ENCODE data around the gene GJB4. TPM values are rescaled to one million over a fixed set of nuclear protein-coding genes. Genes with fewer than 3 reads are reported as not detected.

Gene GJB4
- total and polyA plus RNA-seq, 2 donors (not counting 1 experiment from before 2014, with no cell fraction given), result not detected

DNA sequence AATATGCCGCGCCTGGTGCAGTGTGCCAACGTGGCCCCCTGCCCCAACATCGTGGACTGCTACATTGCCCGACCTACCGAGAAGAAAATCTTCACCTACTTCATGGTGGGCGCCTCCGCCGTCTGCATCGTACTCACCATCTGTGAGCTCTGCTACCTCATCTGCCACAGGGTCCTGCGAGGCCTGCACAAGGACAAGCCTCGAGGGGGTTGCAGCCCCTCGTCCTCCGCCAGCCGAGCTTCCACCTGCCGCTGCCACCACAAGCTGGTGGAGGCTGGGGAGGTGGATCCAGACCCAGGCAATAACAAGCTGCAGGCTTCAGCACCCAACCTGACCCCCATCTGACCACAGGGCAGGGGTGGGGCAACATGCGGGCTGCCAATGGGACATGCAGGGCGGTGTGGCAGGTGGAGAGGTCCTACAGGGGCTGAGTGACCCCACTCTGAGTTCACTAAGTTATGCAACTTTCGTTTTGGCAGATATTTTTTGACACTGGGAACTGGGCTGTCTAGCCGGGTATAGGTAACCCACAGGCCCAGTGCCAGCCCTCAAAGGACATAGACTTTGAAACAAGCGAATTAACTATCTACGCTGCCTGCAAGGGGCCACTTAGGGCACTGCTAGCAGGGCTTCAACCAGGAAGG is 25.8 kb downstream of the GJB4 start:
- Mint-ChIP-seq H3K4me3 (no peak overlapping the region), H3K27ac (no peak overlapping the region), H3K9me3 (ENCODE audit: insufficient read depth) (no peaks in the 10 kb centered on the region), H3K27me3 (peaks cover 38% of the 10 kb centered on the region), H3K4me1 (peaks cover 13% of the 10 kb centered on the region)
- Histone ChIP-seq H2AFZ (ENCODE audit: insufficient read depth, low read depth, low read length, poor library complexity, severe bottlenecking) (no peak overlapping the region), H4K20me1 (ENCODE audit: control insufficient read depth, insufficient read depth, low read length, poor library complexity, severe bottlenecking) (no peaks in the 10 kb centered on the region), H3K27me3 (replicated peaks in 1 of 4; ENCODE audit: control extremely low read depth in 1 of 4, control insufficient read depth in 3 of 4, insufficient read depth in 4 of 4, low read length in 3 of 4) (peaks cover 0 to 33% (median 10%) of the 10 kb centered on the region in 4 experiments), H3K27ac (ENCODE audit: low read length in 2 of 2) (no peak overlapping the region), H3K4me3 (ENCODE audit: control extremely low read depth in 1 of 5, extremely low read depth in 1 of 5, insufficient read depth in 1 of 5, low read depth in 2 of 5, low read length in 4 of 5) (no peak overlapping the region), H3K79me2 (ENCODE audit: control insufficient read depth, insufficient read depth, low read length) (no peaks in the 10 kb centered on the region), H3K4me1 (ENCODE audit: control insufficient read depth in 2 of 2, insufficient read depth in 2 of 2, low read length in 2 of 2) (peaks cover 2 to 13% of the 10 kb centered on the region in 2 donors), H3K4me2 (replicated peaks; ENCODE audit: low read depth, low read length, poor library complexity, severe bottlenecking) (no peak overlapping the region), H3K9me3 (ENCODE audit: control extremely low read depth in 1 of 3, control insufficient read depth in 2 of 3, insufficient read depth in 1 of 3, low read length in 2 of 3) (no peaks in the 10 kb centered on the region), H3K9ac (ENCODE audit: low read length) (no peak overlapping the region), H3K36me3 (replicated peaks in 1 of 2; ENCODE audit: control extremely low read depth in 1 of 2, control insufficient read depth in 1 of 2, extremely low read depth in 1 of 2, insufficient read depth in 2 of 2, low read length in 1 of 2) (no peaks in the 10 kb centered on the region)
- intact Hi-C loops (cut with micrococcal nuclease), result no loop called here
- ATAC-seq (ENCODE audit: low read depth), result no peak
- 89% methylated on average over 21 of the region's 22 CpGs for WGBS (ENCODE audit: insufficient coverage)
- ChIA-PET CTCF (no interaction called here), POLR2A (no interaction called here)
- no peak for DNase-seq
- TF ChIP-seq EZH2 (IDR thresholded peaks at IDR 0.05; ENCODE audit: borderline replicate concordance, insufficient read depth, low read depth, low read length, poor library complexity, severe bottlenecking), result no peak
- TF ChIP-seq, protein P1, sequence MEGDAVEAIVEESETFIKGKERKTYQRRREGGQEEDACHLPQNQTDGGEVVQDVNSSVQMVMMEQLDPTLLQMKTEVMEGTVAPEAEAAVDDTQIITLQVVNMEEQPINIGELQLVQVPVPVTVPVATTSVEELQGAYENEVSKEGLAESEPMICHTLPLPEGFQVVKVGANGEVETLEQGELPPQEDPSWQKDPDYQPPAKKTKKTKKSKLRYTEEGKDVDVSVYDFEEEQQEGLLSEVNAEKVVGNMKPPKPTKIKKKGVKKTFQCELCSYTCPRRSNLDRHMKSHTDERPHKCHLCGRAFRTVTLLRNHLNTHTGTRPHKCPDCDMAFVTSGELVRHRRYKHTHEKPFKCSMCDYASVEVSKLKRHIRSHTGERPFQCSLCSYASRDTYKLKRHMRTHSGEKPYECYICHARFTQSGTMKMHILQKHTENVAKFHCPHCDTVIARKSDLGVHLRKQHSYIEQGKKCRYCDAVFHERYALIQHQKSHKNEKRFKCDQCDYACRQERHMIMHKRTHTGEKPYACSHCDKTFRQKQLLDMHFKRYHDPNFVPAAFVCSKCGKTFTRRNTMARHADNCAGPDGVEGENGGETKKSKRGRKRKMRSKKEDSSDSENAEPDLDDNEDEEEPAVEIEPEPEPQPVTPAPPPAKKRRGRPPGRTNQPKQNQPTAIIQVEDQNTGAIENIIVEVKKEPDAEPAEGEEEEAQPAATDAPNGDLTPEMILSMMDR (IDR thresholded peaks at IDR 0.05), result no peak

DNA sequence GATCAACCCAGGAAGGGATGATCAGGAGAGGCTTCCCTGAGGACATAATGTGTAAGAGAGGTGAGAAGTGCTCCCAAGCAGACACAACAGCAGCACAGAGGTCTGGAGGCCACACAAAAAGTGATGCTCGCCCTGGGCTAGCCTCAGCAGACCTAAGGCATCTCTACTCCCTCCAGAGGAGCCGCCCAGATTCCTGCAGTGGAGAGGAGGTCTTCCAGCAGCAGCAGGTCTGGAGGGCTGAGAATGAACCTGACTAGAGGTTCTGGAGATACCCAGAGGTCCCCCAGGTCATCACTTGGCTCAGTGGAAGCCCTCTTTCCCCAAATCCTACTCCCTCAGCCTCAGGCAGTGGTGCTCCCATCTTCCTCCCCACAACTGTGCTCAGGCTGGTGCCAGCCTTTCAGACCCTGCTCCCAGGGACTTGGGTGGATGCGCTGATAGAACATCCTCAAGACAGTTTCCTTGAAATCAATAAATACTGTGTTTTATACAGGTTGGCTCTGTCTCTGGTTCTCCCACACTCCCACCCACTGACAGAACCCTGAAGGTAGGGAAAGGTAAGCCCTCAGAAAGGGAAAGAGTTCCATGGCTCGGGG is 26.4 kb downstream of the GJB4 start:
- intact Hi-C loops (cut with micrococcal nuclease), result loop anchor here (1.0 to 2.0 kb wide), 2 partner anchors 66 to 81 kb away; no protein-coding TSS in a partner anchor
- peaks cover 38% of the 10 kb centered on the region for H3K27me3 Mint-ChIP-seq
- ATAC-seq (ENCODE audit: low read depth) (no peak), DNase-seq (no peak)
- Histone ChIP-seq H4K20me1 (ENCODE audit: control insufficient read depth, insufficient read depth, low read length, poor library complexity, severe bottlenecking) (no peaks in the 10 kb centered on the region), H2AFZ (ENCODE audit: insufficient read depth, low read depth, low read length, poor library complexity, severe bottlenecking) (no peak overlapping the region), H3K27me3 (replicated peaks in 1 of 4; ENCODE audit: control extremely low read depth in 1 of 4, control insufficient read depth in 3 of 4, insufficient read depth in 4 of 4, low read length in 3 of 4) (peaks cover 0 to 32% (median 10%) of the 10 kb centered on the region in 4 experiments), H3K4me1 (ENCODE audit: control insufficient read depth in 2 of 2, insufficient read depth in 2 of 2, low read length in 2 of 2) (peaks cover 2 to 12% of the 10 kb centered on the region in 2 donors), H3K27ac (ENCODE audit: low read length in 2 of 2) (no peak overlapping the region), H3K4me2 (replicated peaks; ENCODE audit: low read depth, low read length, poor library complexity, severe bottlenecking) (no peak overlapping the region), H3K4me3 (ENCODE audit: control extremely low read depth in 1 of 5, extremely low read depth in 1 of 5, insufficient read depth in 1 of 5, low read depth in 2 of 5, low read length in 4 of 5) (no peak overlapping the region), H3K9ac (ENCODE audit: low read length) (no peak overlapping the region), H3K79me2 (ENCODE audit: control insufficient read depth, insufficient read depth, low read length) (no peaks in the 10 kb centered on the region), H3K36me3 (replicated peaks in 1 of 2; ENCODE audit: control extremely low read depth in 1 of 2, control insufficient read depth in 1 of 2, extremely low read depth in 1 of 2, insufficient read depth in 2 of 2, low read length in 1 of 2) (no peaks in the 10 kb centered on the region), H3K9me3 (ENCODE audit: control extremely low read depth in 1 of 3, control insufficient read depth in 2 of 3, insufficient read depth in 1 of 3, low read length in 2 of 3) (no peaks in the 10 kb centered on the region)
- ChIA-PET POLR2A (no interaction called here), CTCF (interaction anchor here (0.6 to 1.6 kb wide), 2 partner anchors 81 to 643 kb away, joined by 3 to 7 read pairs; no protein-coding TSS in a partner anchor)
- no peaks in the 10 kb centered on the region for H3K9me3 Mint-ChIP-seq (ENCODE audit: insufficient read depth)
- H3K27ac Mint-ChIP-seq, result no peak overlapping the region
- no peak overlapping the region for H3K4me3 Mint-ChIP-seq
- peaks cover 13% of the 10 kb centered on the region for H3K4me1 Mint-ChIP-seq
- TF ChIP-seq, protein P1 (IDR thresholded peaks at IDR 0.05), result no peak
- no peak for TF ChIP-seq EZH2 (IDR thresholded peaks at IDR 0.05; ENCODE audit: borderline replicate concordance, insufficient read depth, low read depth, low read length, poor library complexity, severe bottlenecking)
- 63% methylated on average over 3 of the region's 4 CpGs for WGBS (ENCODE audit: insufficient coverage)

Data from B cell (primary cell).